HEK293T (cell line): ENCODE measurements around the gene ADGRG7.

Experiments used
- CTCF ChIA-PET: fragments of 350-600 bp; formaldehyde crosslinking; extraction: SDS; loops from one replicate; lab custom pipeline; 2021; ENCODE audit warnings: antibody characterized with exemption, inconsistent platforms; lab: Yijun Ruan, JAX
- POLR2A ChIA-PET: fragments of 350-600 bp; formaldehyde crosslinking; extraction: SDS; loops from one replicate; lab custom pipeline; 2020; ENCODE audit warnings: antibody characterized with exemption, inconsistent platforms; lab: Yijun Ruan, JAX
- DNase-seq: peaks from one replicate; pipeline ENCODE4 v3.0.0; 2012; ENCODE audit warnings: mixed read lengths; ENCODE audit errors: extremely low spot score
- ARNT ChIP-seq: fragments of 450-650 bp; IDR thresholded peaks from 2 replicates; pipeline ENCODE4 v1.6.1; 2017; ENCODE audit warnings: mild to moderate bottlenecking
- BHLHE40 ChIP-seq: fragments of 450-650 bp; IDR thresholded peaks from 2 replicates; pipeline ENCODE4 v1.6.1; 2016; ENCODE audit warnings: mild to moderate bottlenecking, moderate library complexity, borderline replicate concordance
- CTBP1 ChIP-seq: fragments of 450-650 bp; IDR thresholded peaks from 2 replicates; pipeline ENCODE4 v1.6.1; 2016; ENCODE audit warnings: borderline replicate concordance
- ELF4 ChIP-seq: fragments of 450-650 bp; IDR thresholded peaks from 2 replicates; pipeline ENCODE4 v1.6.1; 2017; ENCODE audit warnings: antibody characterized with exemption
- FOXA1 ChIP-seq: fragments of 450-650 bp; IDR thresholded peaks from 2 replicates; pipeline ENCODE4 v1.6.1; 2016; ENCODE audit warnings: mild to moderate bottlenecking
- FOXK2 ChIP-seq: fragments of 450-650 bp; IDR thresholded peaks from 2 replicates; pipeline ENCODE4 v1.6.1; 2016; ENCODE audit warnings: mild to moderate bottlenecking
- FOXM1 ChIP-seq: fragments of 450-650 bp; IDR thresholded peaks from 2 replicates; pipeline ENCODE4 v1.6.1; 2017; ENCODE audit warnings: mild to moderate bottlenecking, borderline replicate concordance
- HDGF ChIP-seq: fragments of 450-650 bp; IDR thresholded peaks from 2 replicates; pipeline ENCODE4 v1.6.1; 2017; ENCODE audit warnings: antibody characterized with exemption, borderline replicate concordance
- L3MBTL2 ChIP-seq: fragments of 450-650 bp; conservative IDR thresholded peaks from 2 replicates; pipeline ENCODE4 v1.6.1; 2016; ENCODE audit warnings: mild to moderate bottlenecking
- LEF1 ChIP-seq: fragments of 450-650 bp; IDR thresholded peaks from 2 replicates; pipeline ENCODE4 v1.6.1; 2017; ENCODE audit warnings: mild to moderate bottlenecking, borderline replicate concordance
- NFRKB ChIP-seq: fragments of 450-650 bp; IDR thresholded peaks from 2 replicates; pipeline ENCODE4 v1.6.1; 2016; ENCODE audit warnings: mild to moderate bottlenecking, moderate library complexity
- PKNOX1 ChIP-seq: fragments of 450-650 bp; IDR thresholded peaks from 2 replicates; pipeline ENCODE4 v1.6.1; 2016
- SP1 ChIP-seq: fragments of 450-650 bp; IDR thresholded peaks from 2 replicates; pipeline ENCODE4 v1.6.1; 2017
- SUZ12 ChIP-seq: fragments of 450-650 bp; IDR thresholded peaks from 2 replicates; pipeline ENCODE4 v1.6.1; 2016; ENCODE audit warnings: mild to moderate bottlenecking
- TARDBP ChIP-seq: fragments of 450-650 bp; IDR thresholded peaks from 2 replicates; pipeline ENCODE4 v1.6.1; 2016
- ZNF384 ChIP-seq: fragments of 450-650 bp; IDR thresholded peaks from 2 replicates; pipeline ENCODE4 v1.6.1; 2016

Gene ADGRG7

GRCh38 chr3:100635273-100635701, 25.9 kb downstream of the ADGRG7 start:
- DNase-seq, result no peak
- ChIA-PET POLR2A (no interaction called here), CTCF (no interaction called here)
- no peak for TF ChIP-seq SP1
- TF ChIP-seq BHLHE40, result no peak

- CTCF ChIA-PET, result no interaction called here
- no peak for DNase-seq
- POLR2A ChIA-PET, result no interaction called here
- TF ChIP-seq NFRKB (no peak), CTBP1 (no peak), PKNOX1 (no peak), LEF1 (no peak), ELF4 (no peak), FOXK2 (no peak), BHLHE40 (no peak), HDGF (no peak), L3MBTL2 (no peak), ZNF384 (no peak), SUZ12 (no peak), TARDBP (no peak), ARNT (no peak), FOXM1 (no peak), SP1 (no peak), FOXA1 (no peak)
These were observed 27.8 kb downstream of the ADGRG7 start for GRCh38 chr3:100637197-100637631.

GRCh38 chr3:100640633-100641032, 31.2 kb downstream of the ADGRG7 start:
- ChIA-PET CTCF (no interaction called here), POLR2A (no interaction called here)
- TF ChIP-seq CTBP1 (no peak), LEF1 (no peak), FOXA1 (no peak), FOXM1 (no peak), FOXK2 (no peak), L3MBTL2 (no peak), NFRKB (no peak), SUZ12 (no peak), ELF4 (no peak), SP1 (no peak), BHLHE40 (no peak), PKNOX1 (no peak), ZNF384 (no peak), HDGF (no peak), ARNT (no peak), TARDBP (no peak)
- no peak for DNase-seq

- CTCF ChIA-PET, result interaction anchor here (0.5 kb wide), 1 partner anchor 80 kb away, joined by 4 read pairs; no protein-coding TSS in a partner anchor
- DNase-seq, result no peak
- no peak for TF ChIP-seq SP1
- no peak for TF ChIP-seq PKNOX1
- TF ChIP-seq CTBP1, result no peak
- TF ChIP-seq HDGF, result no peak
- no peak for TF ChIP-seq FOXA1
- no peak for TF ChIP-seq L3MBTL2
- POLR2A ChIA-PET, result no interaction called here
These were observed 32.2 kb downstream of the ADGRG7 start for GRCh38 chr3:100641471-100642032.

- ChIA-PET CTCF (no interaction called here), POLR2A (no interaction called here)
- TF ChIP-seq ZNF384 (no peak), SUZ12 (no peak), LEF1 (no peak), NFRKB (no peak), FOXK2 (no peak), BHLHE40 (no peak), ELF4 (no peak), L3MBTL2 (no peak), TARDBP (no peak), PKNOX1 (no peak), FOXA1 (no peak), FOXM1 (no peak), HDGF (no peak), ARNT (no peak), SP1 (no peak)
- no peak for DNase-seq
These were observed 36.5 kb downstream of the ADGRG7 start for GRCh38 chr3:100645913-100646312.

- ChIA-PET POLR2A (no interaction called here), CTCF (interaction anchor here (0.6 kb wide), 1 partner anchor 868 kb away, joined by 3 read pairs; no protein-coding TSS in a partner anchor)
- TF ChIP-seq PKNOX1, result no peak
- TF ChIP-seq FOXM1, result no peak
- no peak for TF ChIP-seq FOXK2
- TF ChIP-seq ARNT, result no peak
- TF ChIP-seq L3MBTL2, result no peak
- TF ChIP-seq FOXA1, result no peak
- no peak for TF ChIP-seq NFRKB
- no peak for TF ChIP-seq LEF1
- TF ChIP-seq TARDBP, result no peak
- TF ChIP-seq ZNF384, result no peak
- TF ChIP-seq CTBP1, result no peak
- no peak for TF ChIP-seq ELF4
- no peak for TF ChIP-seq SUZ12
- TF ChIP-seq SP1, result no peak
- DNase-seq, result no peak
These were observed 37.8 kb downstream of the ADGRG7 start for GRCh38 chr3:100647171-100647570.
